SH-SY5Y (cell line): ENCODE results near the gene NKTR.

Experiments
- GATA2 ChIP-seq: IDR thresholded peaks from 2 replicates; pipeline ENCODE4 v1.6.1; 2011; ENCODE audit warnings: mild to moderate bottlenecking, low read depth, low read length
- GATA3 ChIP-seq: IDR thresholded peaks from 2 replicates; pipeline ENCODE4 v1.6.1; 2011; ENCODE audit warnings: low read depth, mild to moderate bottlenecking, low read length, moderate library complexity

- TF ChIP-seq GATA2 (no peak), GATA3 (no peak)
Measured at GRCh38 chr3:42588625-42589024, 11.9 kb upstream of the NKTR start.
